C1 segment of cervical spinal cord (tissue), 14 donors: ENCODE data around the gene SNX6.
"Not testable (repeated sequence)": the region's sequence is repeated elsewhere in the genome, so short reads cannot be mapped to it uniquely, and the experiment has no call there.

Source experiments
- DNase-seq, 14 donors: peaks; one replicate each; lab custom pipeline; 2025; lab: John Stamatoyannopoulos, UW

SNX6 gene

DNA sequence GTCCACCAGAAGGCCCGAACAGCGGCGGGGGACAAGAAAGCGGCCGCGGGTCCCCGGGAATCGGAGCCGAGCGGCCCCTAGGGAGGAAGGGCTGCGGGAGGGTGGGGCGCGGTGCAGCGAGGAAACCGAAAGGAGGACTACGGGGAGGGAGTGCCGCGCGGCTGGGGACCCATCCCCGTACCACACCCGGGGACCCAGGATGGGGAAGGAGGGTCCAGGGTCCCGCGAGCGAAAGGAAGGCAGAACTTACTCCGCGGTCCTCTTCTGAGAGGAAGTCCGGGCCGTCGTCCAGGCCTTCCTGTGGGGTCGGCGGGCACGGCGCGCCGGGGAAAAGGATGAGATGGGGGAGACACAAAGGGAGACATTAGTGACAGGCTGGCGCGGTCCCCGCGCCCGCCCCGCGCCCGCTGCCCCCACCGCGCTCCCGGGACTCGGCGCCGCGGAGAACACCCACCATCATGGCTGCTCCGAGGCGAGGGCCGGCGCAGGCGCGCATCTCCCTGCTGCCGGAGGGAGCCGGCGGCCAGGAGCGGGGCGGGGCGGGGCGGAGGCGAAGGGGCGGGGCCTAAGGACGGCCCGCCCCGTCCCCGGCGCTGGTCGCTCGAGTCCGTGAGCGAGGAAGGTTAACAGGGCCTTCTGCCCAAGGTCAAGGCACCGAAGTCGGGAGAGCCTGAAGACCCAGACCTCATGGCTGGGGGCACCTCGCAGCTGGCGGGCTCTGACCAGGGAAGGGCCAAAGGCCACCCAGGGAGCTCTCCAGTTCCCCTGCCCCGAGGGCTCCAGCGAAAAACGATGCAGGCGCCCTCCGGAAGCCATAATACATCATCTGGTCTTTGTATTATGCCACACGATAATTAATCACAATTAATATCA lies at the start of gene SNX6:
TSS of gene SNX6 (minus strand) at position 492 of the 873 bp plus-strand sequence. CDS start at position 460, 32 bp downstream.
- DNase-seq: peak in 13 of 14 donors; percentile 40 to 90 (median 81)

DNA sequence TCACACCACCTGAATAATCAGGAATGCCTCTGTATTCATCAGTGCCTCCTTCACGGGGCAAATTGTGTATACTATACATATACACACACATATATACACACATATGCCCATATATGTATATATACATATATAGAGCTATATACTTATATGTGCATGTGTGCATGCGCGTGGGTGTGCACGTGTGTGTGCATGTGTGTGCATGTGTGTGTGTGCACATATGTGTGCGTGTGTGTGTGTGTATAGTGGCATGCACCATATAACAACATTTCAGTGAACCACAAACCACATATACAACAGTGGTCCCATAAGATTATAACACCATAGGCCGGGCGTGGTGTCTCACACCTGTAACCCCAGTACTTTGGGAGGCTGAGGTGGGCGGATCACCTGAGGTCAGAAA lies 48.8 kb upstream of the SNX6 start:
- no peak for DNase-seq

DNA sequence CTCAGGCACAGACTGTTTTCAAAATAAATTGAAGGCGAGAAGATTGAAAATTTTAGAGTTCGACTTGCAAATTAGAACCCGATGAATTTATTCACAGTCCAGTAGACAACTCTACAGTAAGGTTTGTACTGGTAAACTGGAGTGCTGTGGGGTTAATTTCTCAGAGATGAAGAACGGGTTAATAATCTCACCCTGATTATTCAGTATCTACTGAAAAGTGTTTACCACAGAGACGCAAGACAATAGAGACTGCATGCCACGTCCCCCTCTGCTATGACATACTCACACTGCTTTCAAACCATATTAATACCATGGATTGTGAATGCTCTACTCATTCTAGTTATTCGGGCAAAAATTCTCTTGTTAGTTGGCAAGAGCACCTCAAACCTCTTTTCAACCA lies 48.4 kb upstream of the SNX6 start:
- peak in 1 of 14 donors; percentile 24 for DNase-seq

DNA sequence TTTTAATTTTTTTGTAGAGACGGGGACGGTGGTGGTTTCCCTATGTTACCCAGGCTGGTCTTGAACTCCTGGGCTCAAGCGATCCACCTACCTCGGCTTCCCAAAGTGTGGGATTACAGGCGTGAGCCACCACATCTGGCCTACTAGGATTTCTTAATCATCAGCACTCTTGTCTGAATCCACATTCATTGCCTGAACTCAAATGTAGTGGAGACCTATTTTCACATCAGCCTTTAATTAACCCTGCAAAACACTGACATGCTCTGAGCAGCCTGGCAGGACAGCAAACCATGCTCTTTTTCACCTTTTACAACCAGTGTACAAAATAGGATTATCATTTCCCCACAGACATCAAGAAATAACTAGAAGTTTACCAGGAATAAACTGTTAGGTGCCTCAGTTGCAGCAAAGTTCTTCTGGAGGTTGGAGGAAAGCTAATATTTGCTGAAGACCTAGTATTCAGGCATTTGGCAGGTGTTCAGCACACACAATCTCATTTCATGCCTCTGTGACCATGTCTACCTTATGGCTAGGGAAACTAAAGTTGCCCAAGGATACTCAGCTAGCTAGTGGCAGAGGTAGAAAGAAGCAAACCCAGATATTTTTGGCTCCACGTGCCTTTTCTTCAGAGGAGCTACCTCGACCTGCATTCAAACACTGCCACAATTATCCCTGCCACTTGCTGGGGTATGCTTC lies 46.7 kb upstream of the SNX6 start:
- no peak for DNase-seq

DNA sequence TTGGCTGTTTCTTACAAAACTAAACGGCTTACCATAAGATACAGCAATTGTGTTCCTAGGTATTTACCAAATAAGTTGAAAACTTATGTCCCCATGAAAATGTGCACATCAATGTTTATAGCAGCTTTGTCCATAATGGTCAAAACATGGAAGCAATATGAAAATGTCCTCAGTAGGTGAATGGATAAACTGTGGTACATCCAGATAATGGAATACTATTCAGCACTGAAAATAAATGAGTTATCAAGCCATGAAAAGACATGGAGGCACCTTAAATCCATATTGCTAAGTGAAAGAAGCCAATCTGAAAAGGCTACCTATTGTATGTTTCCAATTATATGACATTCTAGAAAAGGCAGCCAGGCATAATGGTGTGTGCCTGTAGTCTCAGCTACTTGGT lies 43.8 kb upstream of the SNX6 start:
- DNase-seq: no peak

DNA sequence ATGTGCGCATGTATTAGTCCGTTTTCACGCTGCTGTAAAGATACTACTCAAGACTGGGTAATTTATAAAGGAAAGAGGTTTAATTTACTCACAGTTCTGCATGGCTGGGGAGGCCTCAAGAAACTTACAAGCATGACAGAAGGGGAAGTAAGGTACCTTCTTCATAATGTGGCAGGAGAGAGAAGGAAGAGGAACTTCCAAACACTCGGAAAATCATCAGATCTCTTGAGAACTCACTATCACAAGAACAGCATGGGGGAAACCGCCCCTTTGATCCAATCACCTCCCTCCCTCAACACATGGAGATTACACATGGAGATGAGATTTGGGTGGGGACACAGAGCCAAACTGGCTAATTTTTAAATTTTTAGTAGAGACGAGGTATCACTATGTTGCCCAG lies 41.8 kb upstream of the SNX6 start:
- no peak for DNase-seq

DNA sequence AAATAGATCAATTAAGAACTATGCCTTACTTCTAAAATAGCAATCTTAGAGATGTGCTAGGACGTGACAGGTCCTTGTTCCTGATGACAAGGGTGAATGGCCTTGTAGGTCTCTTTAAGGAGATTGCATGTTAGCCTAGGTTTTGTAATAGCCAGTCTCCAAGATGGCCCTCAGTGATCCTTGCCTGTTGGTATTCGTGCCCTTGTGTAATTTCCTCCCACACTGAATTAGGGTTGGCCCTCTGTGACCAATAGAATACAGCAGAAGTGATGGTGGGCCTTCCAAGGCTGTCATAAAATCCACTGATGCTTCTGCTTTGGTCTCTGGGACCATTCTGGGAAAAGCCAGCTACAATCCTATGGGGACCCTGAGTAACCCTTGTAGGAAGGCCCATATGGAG lies 38.2 kb upstream of the SNX6 start:
- DNase-seq: no peak

DNA sequence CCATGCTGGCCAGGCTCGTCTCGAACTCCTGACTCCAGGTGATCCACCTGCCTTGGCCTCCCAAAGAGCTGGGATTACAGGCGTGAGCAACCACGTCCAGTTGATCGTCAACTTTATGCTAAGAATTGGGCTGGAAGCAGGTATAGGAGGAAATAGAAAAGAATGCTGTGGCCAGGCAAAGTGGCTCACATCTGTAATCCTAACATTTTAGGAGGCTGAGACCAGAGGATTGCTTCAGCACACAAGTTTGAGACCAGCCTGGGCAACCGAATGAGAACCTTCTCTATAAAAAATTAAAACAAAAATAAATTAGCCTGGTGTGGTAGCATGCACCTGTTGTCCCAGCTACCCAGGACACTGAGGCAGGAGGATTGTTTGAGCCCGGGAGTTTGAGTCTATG lies 37.1 kb upstream of the SNX6 start:
- DNase-seq: no peak

DNA sequence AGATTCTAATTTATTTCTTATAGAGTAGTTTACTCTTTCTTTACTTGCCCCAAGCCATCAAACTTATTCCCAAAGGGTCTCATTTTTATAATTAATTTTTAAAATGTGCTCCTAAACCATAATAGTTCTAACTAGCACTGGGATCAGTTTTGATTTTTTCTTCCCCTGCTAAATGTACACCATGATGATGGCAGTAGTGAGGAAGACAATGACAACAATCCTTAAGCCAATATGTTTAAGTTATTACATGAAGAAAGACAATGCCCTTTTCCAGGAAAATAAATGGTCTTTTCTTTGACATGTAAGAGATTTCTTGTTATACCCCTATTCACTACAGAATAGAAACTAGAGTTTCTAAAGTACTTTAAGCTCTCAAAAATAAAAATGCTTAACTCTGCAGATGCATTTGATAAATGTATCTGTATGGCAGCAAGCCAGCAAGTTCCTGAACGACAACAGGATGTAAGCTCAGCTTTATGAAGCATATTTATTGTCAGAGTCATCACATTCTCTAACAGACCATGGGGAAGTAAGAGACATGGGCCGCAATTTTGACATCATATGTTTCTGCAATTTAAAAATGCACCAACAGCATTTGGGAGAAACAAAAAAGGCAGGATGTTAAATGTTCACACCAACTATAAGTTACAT lies 36.0 kb upstream of the SNX6 start:
- DNase-seq: no peak

DNA sequence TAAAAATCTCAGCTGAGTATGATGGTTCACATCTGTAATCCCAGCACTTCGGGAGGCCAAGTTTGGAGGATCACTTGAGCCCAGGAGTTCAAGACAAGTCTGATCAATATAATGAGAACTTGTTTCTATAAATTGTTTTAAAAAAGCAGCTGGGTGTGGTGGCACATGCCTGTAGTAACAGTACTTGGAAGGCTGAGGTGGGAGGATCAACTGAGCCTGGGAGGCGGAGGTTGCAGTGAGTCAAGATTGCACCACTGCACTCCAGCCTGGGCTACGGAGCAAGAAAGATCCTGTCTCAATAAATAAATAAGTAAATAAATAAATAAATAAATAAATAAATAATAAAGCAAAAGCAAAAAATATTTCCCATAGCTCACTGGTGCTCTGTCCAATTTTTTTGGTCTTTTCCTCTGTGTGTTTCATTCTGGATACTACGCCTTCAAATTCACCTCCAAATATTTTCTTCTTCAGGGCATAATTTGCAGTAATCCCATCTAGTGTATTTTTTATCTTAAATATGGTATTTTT lies 32.7 kb upstream of the SNX6 start:
- no peak for DNase-seq

DNA sequence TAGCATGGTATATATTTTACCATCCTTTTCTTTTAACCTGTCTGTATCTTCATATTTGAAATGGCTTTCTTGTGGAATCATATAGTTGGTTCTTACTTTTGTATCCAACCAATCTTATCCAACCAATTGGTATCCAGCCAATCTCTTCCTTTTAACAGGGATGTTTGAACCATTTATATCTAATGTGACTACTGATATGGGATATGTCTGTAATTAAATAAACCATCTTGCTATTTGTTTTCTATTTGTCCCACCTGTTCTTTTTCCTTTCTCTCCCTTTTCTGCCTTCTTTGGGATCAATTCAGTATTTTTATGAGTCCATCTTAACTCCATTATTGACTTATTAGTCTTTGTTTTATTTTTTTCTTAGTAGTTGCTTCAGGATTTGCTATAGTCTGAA lies 30.8 kb upstream of the SNX6 start:
- no peak for DNase-seq

DNA sequence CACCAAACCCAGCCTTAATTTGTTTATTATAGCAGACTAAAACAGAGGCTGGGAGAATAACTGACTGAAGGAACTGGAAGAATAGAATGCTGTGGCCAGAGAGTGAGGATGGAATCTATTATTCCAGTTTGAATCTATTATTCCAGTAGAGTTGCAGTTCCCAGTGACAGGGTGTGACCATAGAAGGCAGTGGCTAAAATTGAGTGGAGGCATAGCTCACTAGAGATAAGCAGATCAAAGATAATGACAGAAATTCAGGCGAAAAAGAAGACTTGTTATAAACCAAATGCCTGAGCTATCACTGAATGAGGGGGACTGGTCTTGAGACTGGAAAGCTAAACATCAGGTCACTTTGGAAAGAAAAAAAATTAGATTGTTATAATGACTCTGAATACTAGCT lies 26.0 kb upstream of the SNX6 start:
- DNase-seq: no peak

DNA sequence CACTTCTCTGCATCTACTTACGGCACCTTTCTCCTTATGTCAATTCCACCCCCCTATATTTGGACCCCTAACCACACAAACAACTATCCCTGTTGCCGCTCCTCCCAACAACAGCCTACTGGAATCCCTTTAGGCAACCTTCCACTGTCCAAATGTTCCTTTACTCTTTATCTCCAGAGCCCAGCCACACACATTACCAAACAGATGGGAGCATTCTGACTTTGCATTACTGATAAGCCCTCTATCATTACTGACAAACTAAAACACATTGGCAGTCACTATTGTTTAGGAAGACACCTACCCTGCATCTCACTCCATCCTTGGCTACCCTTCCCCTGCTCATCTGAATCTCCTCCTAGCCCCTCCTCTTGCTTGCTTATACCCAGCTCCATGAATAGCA lies 23.1 kb upstream of the SNX6 start:
- DNase-seq: not testable (repeated sequence)

DNA sequence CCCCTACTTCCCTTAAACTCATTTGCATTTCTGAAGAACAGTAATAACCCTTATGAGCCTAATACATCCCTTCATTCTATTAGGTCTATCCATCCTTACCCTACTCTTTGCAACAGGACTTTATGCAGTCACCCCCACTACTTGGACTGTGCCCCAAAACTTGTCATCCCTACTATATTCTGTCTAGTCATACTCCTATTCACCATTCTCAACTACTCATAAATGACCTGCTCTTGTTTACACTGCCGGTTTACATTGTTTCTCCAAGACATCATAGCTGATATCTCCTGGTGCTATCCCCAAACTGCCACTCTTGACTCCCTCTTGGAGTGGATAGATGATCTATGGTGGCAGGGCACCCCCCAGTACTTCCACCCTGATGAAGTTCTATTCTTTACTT lies 22.4 kb upstream of the SNX6 start:
- DNase-seq: not testable (repeated sequence)

DNA sequence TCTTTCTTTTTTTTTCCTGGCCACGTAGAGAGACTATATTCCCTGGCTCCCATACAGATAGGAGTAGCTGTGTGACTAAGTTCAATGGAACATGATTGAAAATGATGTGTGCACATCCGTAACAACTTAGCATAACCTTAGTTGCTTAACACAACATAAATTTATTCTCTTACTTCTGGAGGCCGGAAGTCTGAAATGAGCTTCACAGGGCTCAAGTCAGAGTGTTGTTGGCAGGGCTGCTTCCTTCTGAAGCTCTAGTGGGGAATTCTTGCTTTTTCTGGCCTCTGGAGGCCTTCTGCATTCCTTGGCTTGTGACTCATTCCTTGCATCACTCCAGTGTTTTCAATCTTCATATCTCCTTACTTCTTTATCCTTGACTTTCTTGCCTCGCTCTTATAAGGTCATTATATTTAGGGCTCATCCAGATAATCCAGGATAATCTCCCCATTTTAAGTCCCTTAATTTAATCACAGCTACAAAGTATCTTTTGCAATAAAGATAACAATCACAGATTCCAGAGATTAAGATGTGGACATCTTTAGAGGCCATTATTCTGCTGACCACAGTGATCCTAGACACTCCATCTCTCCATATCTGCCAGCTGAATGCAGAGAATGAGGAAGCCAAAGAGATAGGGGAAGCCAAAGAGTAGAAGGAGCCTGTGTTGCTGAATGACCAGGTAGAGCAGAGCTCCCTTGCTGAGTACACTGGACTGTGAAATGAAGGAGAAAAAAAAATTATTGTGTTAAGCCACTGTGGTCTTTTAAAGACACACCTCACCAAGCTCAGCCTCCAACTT lies 21.0 kb upstream of the SNX6 start:
- DNase-seq: no peak

DNA sequence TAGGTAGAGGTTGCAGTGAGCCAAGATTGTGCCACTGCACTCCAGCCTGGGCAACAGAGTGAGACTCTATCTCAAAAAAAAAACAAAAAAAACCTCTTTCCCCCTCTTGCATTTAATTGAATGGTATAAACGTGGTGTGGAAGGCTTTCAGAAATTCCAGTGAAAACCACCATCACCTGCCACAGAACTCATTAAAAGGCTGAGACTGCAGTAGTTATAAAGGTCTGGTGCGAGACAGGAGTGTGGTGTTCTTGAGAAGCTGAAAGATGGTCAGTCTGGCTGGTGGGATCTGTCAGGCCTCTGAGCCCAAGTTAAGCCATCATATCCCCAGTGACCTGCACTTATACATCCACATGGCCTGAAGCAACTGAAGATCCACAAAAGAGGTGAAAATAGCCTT lies 20.1 kb upstream of the SNX6 start:
- not testable (repeated sequence) for DNase-seq

DNA sequence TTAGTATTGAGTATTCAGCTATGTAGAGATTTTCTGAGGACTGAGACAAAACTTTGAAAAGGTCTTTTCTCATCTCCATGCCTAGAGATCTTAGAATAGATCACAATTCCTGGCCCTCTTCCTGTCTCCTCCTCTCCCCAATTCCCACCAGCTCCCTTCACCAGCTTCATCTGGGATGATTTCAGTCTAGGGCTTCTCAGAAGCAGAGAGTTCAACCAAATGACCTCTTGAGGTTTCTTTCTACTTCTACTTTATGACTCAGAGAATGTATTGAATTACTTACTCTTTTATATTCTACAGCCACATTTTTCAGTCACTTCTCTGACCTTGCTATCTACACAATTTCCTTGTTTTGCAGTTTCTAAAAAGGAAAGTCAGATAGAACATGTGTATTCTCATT lies 19.4 kb upstream of the SNX6 start:
- no peak for DNase-seq

DNA sequence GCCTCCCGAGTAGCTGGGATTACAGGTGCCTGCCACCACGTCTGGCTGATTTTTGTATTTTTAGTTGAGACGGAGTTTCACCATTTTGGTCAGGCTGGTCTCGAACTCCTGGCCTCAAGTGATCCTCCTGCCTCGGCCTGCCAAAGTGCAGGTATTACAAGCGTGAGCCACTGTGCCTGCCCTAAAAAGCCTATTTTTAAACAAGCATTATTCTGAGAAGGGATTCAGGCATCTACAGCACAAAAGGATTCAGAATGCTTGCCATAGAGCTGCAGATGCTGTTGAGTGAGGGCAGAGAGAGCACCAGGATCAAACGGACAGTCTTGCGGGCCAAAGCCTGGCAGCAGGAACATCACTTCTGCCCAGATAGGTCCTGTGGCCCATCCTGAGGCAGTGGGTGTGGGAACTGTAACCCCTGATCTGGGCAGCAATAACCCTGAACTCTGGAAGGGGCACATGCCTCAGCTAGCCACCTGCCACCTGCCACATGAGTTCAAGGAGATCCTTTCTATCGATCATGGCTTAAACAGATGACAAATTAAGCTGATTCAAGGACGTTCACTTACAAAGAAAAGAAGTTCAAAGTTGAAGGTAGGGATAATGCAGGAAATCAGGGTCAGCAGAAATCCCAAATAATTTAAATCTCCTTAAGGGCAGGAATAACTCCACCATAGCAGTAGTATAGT lies 16.8 kb upstream of the SNX6 start:
- no peak for DNase-seq

DNA sequence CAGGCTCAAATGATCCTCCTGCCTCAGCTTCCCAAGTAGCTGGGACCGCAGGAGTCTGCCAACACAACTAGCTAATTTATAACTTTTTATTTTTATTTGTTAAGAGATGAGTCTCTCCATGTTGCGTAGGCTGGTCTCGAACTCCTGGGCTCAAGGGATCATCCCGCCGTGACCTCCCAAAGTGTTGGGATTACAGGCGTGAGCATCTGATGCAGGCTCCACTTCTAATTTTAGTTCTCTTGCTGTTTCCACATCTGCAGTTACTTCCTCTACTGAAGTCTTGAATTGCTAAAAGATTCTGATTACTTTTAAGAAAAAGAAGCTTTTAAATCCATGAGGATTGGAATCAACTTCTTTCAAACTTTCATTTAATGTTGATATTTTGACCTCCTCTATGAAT lies 13.4 kb upstream of the SNX6 start:
- no peak for DNase-seq

DNA sequence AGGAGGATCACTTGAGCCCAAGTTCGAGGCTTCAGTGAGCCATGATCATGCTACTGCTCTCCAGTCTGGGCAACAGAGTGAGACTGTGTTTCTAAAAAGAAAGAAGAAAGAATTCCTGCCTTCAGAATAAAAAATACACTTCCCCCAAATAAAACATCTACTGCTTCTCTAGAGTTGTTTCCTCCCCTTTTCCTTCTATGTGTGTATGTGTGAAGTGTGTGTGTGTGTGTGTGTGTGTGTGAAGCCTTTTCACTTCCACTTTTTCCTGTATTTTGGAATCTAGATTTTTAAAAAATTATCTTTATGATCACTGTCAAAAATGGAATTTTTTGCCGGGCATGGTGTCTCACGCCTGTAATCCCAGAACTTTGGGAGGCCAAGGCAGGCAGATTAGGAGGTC lies 12.6 kb upstream of the SNX6 start:
- no peak for DNase-seq

DNA sequence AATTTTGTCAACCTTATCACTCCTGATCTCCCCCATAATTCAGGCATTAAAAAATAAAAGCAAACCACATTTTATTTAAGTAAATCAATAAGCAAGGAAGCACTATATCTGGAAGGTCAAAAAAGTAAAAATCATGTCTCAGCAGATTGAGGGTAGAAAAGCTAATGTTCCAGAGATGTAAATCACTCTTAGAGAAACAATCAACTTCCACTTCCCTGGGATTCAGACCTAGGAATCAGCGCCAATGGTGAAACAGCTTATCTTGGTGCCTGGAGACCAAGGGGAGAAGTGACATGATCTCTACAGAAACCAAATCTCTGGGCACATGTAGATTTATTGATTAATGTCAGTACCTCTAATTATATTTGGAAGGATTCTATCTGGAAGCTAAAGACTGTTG lies 10.9 kb upstream of the SNX6 start:
- no peak for DNase-seq
